Right lobe of liver (tissue), 6 donors: ENCODE results near the gene ITPR3. TPM values are rescaled to one million over a fixed set of nuclear protein-coding genes. Genes with fewer than 3 reads are reported as not detected.
A peak's percentile ranks its signal among the peaks of the same experiment; 100 is the strongest.

Experiments used
- ATAC-seq, 4 donors: fragments of 200-7000 bp; cut with Tn5 transposase; one replicate each; pipeline ENCODE4 v1.9.1; 2020; ENCODE audit warnings: mild to moderate bottlenecking in 4 of 4, moderate library complexity in 4 of 4
- DNase-seq, 3 donors: peaks; one replicate each; pipeline ENCODE4 v3.0.0-alpha.2; 2020
- H3K27ac ChIP-seq, 3 donors: fragments of 200-600 bp; one replicate each; pipeline ENCODE4 v1.8.0; 2022
- H3K27me3 ChIP-seq, 2 donors: fragments of 200-600 bp; one replicate each; pipeline ENCODE4 v1.8.0; 2022
- H3K36me3 ChIP-seq, 4 donors: fragments of 200-600 bp; sonication (generic) in 1 of 4; one replicate each; pipeline versions ENCODE4 v1.5.1 to v1.8.0; 2017 to 2022; ENCODE audit warnings: control low read depth in 1 of 4
- H3K4me1 ChIP-seq, 4 donors: fragments of 200-600 bp; sonication (generic) in 1 of 4; one replicate each; pipeline versions ENCODE4 v1.5.1 to v1.8.0; 2017 to 2022; ENCODE audit warnings: control low read depth in 1 of 4
- H3K4me3 ChIP-seq, 3 donors: fragments of 200-600 bp; one replicate each; pipeline ENCODE4 v1.8.0; 2022
- H3K9me3 ChIP-seq, 4 donors: fragments of 200-600 bp; sonication (generic) in 1 of 4; one replicate each; pipeline versions ENCODE4 v1.5.1 to v1.8.0; 2017 to 2022; ENCODE audit warnings: control low read depth in 1 of 4
- CTCF ChIP-seq, 4 donors: fragments of 200-600 bp in 3 of 4; fragments of 450-650 bp in 1 of 4; IDR thresholded peaks; one replicate each; pipeline versions ENCODE4 v1.5.1 to v1.8.0; 2016 to 2022; ENCODE audit warnings: antibody characterized with exemption in 4 of 4, mild to moderate bottlenecking in 2 of 4
- POLR2A ChIP-seq: fragments of 450-650 bp; IDR thresholded peaks from one replicate; pipeline ENCODE4 v1.6.1; 2017; ENCODE audit warnings: antibody characterized with exemption, mild to moderate bottlenecking
- WGBS: methylation state at CpG from one replicate; pipeline ENCODE4 v1.1.6; 2018; ENCODE audit warnings: low coverage, low lambda C conversion rate; ENCODE audit not compliant: insufficient coverage; ENCODE audit errors: missing lambda C conversion rate; 5-methylcytosine and 5-hydroxymethylcytosine counted together
- intact Hi-C, 2 donors: fragments of 100-400 bp; cut with DNase I; formaldehyde crosslinking; loops; one replicate each; pipeline versions ENCODE4 v1.11.2 to v1.14.1; 2022
- total RNA-seq, 6 experiments: library from RNA; depleted of rRNA in 2 of 6; stranded (reverse); fragments of >200 nt in 2 of 6; fragmentation: NEBNext Ultra II Directional in 3 of 6; extraction: Animal tissue kit (Norgen Biotek cat#: 25700) in 3 of 6; gene quantifications; one replicate each; pipeline versions ENCODE4 v1.1.0 to v1.2.4, GENCODE V29; 2016 to 2023
- donor health status: DM: no; HTN: yes; CAD: no.
- donor health status: DM: no; HTN: no; CAD: no.
- donor health status: DM: no; HTN: no; CAD: no.
- donor health status: DM: no; HTN: yes; CAD: no.
- donor health status: DM: no; HTN: yes; CAD: no.

ITPR3 gene
- total RNA-seq, 6 experiments from 2014 or later: 0.79 to 3.5 (median 1.6) TPM

GRCh38 chr6:33732385-33732784 is 111.3 kb downstream of the ITPR3 start:
- no CpG with 5 or more reads among the region's 6 CpGs for WGBS
- DNase-seq: no peak
- Histone ChIP-seq H3K4me3 (no peak overlapping the region), H3K9me3 (no peaks in the 10 kb centered on the region), H3K4me1 (peaks cover 0 to 18% (median 0%) of the 10 kb centered on the region in 4 donors), H3K27ac (no peak overlapping the region), H3K27me3 (no peaks in the 10 kb centered on the region), H3K36me3 (peaks cover 0 to 7% (median 1%) of the 10 kb centered on the region in 4 donors)
- intact Hi-C loops: no loop called here
- peak in 1 of 4 donors; percentile 6 for ATAC-seq
- TF ChIP-seq POLR2A: no peak
- TF ChIP-seq CTCF (IDR thresholded peaks at IDR 0.05): no peak

GRCh38 chr6:33732817-33733708 is 111.9 kb downstream of the ITPR3 start:
- H3K4me3 ChIP-seq: no peak overlapping the region
- no peaks in the 10 kb centered on the region for H3K27me3 ChIP-seq
- WGBS: 67% methylated on average over 3 of the region's 13 CpGs
- peaks cover 0 to 7% (median 1%) of the 10 kb centered on the region in 4 donors for H3K36me3 ChIP-seq
- DNase-seq (no peak), ATAC-seq (no peak)
- intact Hi-C loops: no loop called here
- H3K27ac ChIP-seq: no peak overlapping the region
- H3K4me1 ChIP-seq: peaks cover 0 to 13% (median 0%) of the 10 kb centered on the region in 4 donors
- no peaks in the 10 kb centered on the region for H3K9me3 ChIP-seq
- TF ChIP-seq CTCF (IDR thresholded peaks at IDR 0.05) (no peak), POLR2A (no peak)

- WGBS: no CpG with 5 or more reads among the region's 8 CpGs
- ATAC-seq (no peak), DNase-seq (no peak)
- Histone ChIP-seq H3K27me3 (no peaks in the 10 kb centered on the region), H3K36me3 (peaks cover 0 to 7% (median 1%) of the 10 kb centered on the region in 4 donors), H3K4me1 (peaks cover 0 to 10% (median 1%) of the 10 kb centered on the region in 4 donors), H3K4me3 (no peak overlapping the region), H3K9me3 (no peaks in the 10 kb centered on the region), H3K27ac (no peak overlapping the region)
- intact Hi-C loops: no loop called here
- TF ChIP-seq POLR2A (no peak), CTCF (IDR thresholded peaks at IDR 0.05) (no peak)
These were observed 112.5 kb downstream of the ITPR3 start for GRCh38 chr6:33733709-33734007.

- 100% methylated on average over 2 of the region's 18 CpGs for WGBS
- peaks cover 0 to 7% (median 1%) of the 10 kb centered on the region in 4 donors for H3K36me3 ChIP-seq
- peak in 1 of 3 donors; percentile 16 for DNase-seq
- TF ChIP-seq CTCF (IDR thresholded peaks at IDR 0.05) (no peak), POLR2A (no peak)
- H3K9me3 ChIP-seq: no peaks in the 10 kb centered on the region
- H3K27ac ChIP-seq: no peak overlapping the region
- intact Hi-C loops: no loop called here
- ATAC-seq: no peak
- H3K27me3 ChIP-seq: no peaks in the 10 kb centered on the region
- H3K4me3 ChIP-seq: no peak overlapping the region
- H3K4me1 ChIP-seq: peaks cover 0 to 25% (median 9%) of the 10 kb centered on the region in 4 donors
These were observed 114.1 kb downstream of the ITPR3 start for GRCh38 chr6:33735216-33735615.
